MM.1S (cell line): Measurements from ENCODE around the gene OR10J4.

ENCODE experiments used
- CTCF ChIP-seq: fragments of 300-600 bp; sonication (generic); IDR thresholded peaks from 2 replicates; pipeline ENCODE4 v1.5.1; 2016; ENCODE audit warnings: antibody characterized with exemption, low read length, mixed read lengths
- EZH2 ChIP-seq: fragments of 300-600 bp; sonication (generic); optimal IDR thresholded peaks from 2 replicates; pipeline ENCODE3; 2017; ENCODE audit warnings: low read depth, mild to moderate bottlenecking, antibody characterized with exemption, low read length, mixed read lengths
- EZH2phosphoT487 ChIP-seq: fragments of 300-600 bp; sonication (generic); IDR thresholded peaks from 2 replicates; pipeline ENCODE4 v1.6.1; 2018; ENCODE audit warnings: antibody characterized with exemption, low read length

GRCh38 chr1:159408862-159409400 lies 23.1 kb upstream of the OR10J4 start:
- TF ChIP-seq CTCF: no peak
- no peak for TF ChIP-seq EZH2
- no peak for TF ChIP-seq EZH2phosphoT487
